Bone marrow (tissue), 2 donors: ENCODE measurements around the gene GBGT1.

Source experiments
- DNase-seq, 2 donors: peaks; one replicate each; lab custom pipeline; 2025; lab: John Stamatoyannopoulos, UW

Gene GBGT1

GRCh38 chr9:133162861-133163503, 732 bp downstream of the GBGT1 start:
- no peak for DNase-seq

- DNase-seq: no peak
Observed at GRCh38 chr9:133161547-133161950, 2.2 kb downstream of the GBGT1 start.

GRCh38 chr9:133160742-133161546, 2.8 kb downstream of the GBGT1 start:
- peak in 1 of 2 donors; percentile 48 for DNase-seq

GRCh38 chr9:133158695-133159094, 5.0 kb downstream of the GBGT1 start:
- DNase-seq: no peak

- no peak for DNase-seq
Observed at GRCh38 chr9:133155156-133155555, 8.6 kb downstream of the GBGT1 start.

- no peak for DNase-seq
Observed at GRCh38 chr9:133154097-133154989, 9.4 kb downstream of the GBGT1 start.

- no peak for DNase-seq
Observed at GRCh38 chr9:133153227-133154096, 10.3 kb downstream of the GBGT1 start.

GRCh38 chr9:133151601-133152525, 11.9 kb downstream of the GBGT1 start:
- no peak for DNase-seq

- DNase-seq: no peak
Observed at GRCh38 chr9:133151041-133151440, 12.7 kb downstream of the GBGT1 start.

GRCh38 chr9:133149130-133150015, 14.3 kb downstream of the GBGT1 start:
- DNase-seq: peak; percentile 50 to 57

GRCh38 chr9:133148199-133149129, 15.2 kb downstream of the GBGT1 start:
- peak; percentile 35 to 72 for DNase-seq

GRCh38 chr9:133147412-133148198, 16.1 kb downstream of the GBGT1 start:
- peak; percentile 48 to 52 for DNase-seq

- DNase-seq: no peak
Observed at GRCh38 chr9:133146746-133147411, 16.8 kb downstream of the GBGT1 start.

- DNase-seq: no peak
Observed at GRCh38 chr9:133144904-133145851, 18.5 kb downstream of the GBGT1 start.

- peak; percentile 45 to 84 for DNase-seq
Observed at GRCh38 chr9:133144142-133144903, 19.4 kb downstream of the GBGT1 start.
